ENCODE data around the gene FZD1.

The FZD1 gene

GRCh38 chr7:91264924-91265681 is 870 bp downstream of the FZD1 start:
- DNase-seq (ENCODE audit: low spot score): peak; percentile 83

- DNase-seq (ENCODE audit: low spot score): no peak
Observed at GRCh38 chr7:91265693-91266066, 1.4 kb downstream of the FZD1 start.

- DNase-seq (ENCODE audit: low spot score): no peak
Observed at GRCh38 chr7:91266067-91266688, 1.9 kb downstream of the FZD1 start.

GRCh38 chr7:91266689-91267090 is 2.5 kb downstream of the FZD1 start:
- DNase-seq (ENCODE audit: low spot score): no peak

- DNase-seq (ENCODE audit: low spot score): no peak
Observed at GRCh38 chr7:91267171-91267955, 3.1 kb downstream of the FZD1 start.

GRCh38 chr7:91270372-91270771 is 6.1 kb downstream of the FZD1 start:
- DNase-seq (ENCODE audit: low spot score): no peak

- no peak for DNase-seq (ENCODE audit: low spot score)
Observed at GRCh38 chr7:91276909-91277308, 12.7 kb downstream of the FZD1 start.

GRCh38 chr7:91280185-91280584 is 16.0 kb downstream of the FZD1 start:
- DNase-seq (ENCODE audit: low spot score): peak; percentile 31

GRCh38 chr7:91280604-91281003 is 16.4 kb downstream of the FZD1 start:
- DNase-seq (ENCODE audit: low spot score): no peak

- DNase-seq (ENCODE audit: low spot score): no peak
Observed at GRCh38 chr7:91285696-91286355, 21.6 kb downstream of the FZD1 start.

- no peak for DNase-seq (ENCODE audit: low spot score)
Observed at GRCh38 chr7:91286432-91286831, 22.2 kb downstream of the FZD1 start.

GRCh38 chr7:91287371-91288084 is 23.3 kb downstream of the FZD1 start:
- DNase-seq (ENCODE audit: low spot score): no peak

GRCh38 chr7:91288208-91288824 is 24.1 kb downstream of the FZD1 start:
- peak; percentile 31 for DNase-seq (ENCODE audit: low spot score)

- DNase-seq (ENCODE audit: low spot score): no peak
Observed at GRCh38 chr7:91289633-91290254, 25.5 kb downstream of the FZD1 start.

- no peak for DNase-seq (ENCODE audit: low spot score)
Observed at GRCh38 chr7:91291302-91291701, 27.1 kb downstream of the FZD1 start.

- DNase-seq (ENCODE audit: low spot score): no peak
Observed at GRCh38 chr7:91291902-91292301, 27.7 kb downstream of the FZD1 start.

- DNase-seq (ENCODE audit: low spot score): no peak
Observed at GRCh38 chr7:91292506-91292905, 28.3 kb downstream of the FZD1 start.

GRCh38 chr7:91293136-91293535 is 28.9 kb downstream of the FZD1 start:
- DNase-seq (ENCODE audit: low spot score): no peak

- DNase-seq (ENCODE audit: low spot score): no peak
Observed at GRCh38 chr7:91293840-91294239, 29.6 kb downstream of the FZD1 start.

- DNase-seq (ENCODE audit: low spot score): no peak
Observed at GRCh38 chr7:91294639-91295220, 30.5 kb downstream of the FZD1 start.

- DNase-seq (ENCODE audit: low spot score): no peak
Observed at GRCh38 chr7:91295576-91295975, 31.3 kb downstream of the FZD1 start.

Data from SW480 (cell line).